HG02840 (cell line): Measurements from ENCODE around the gene PCDH12.

ENCODE experiments used
- ATAC-seq: cut with Tn5 transposase; IDR thresholded peaks from one replicate; pipeline ENCODE4 v1.9.1; 2021; ENCODE audit warnings: mild to moderate bottlenecking, moderate library complexity, moderate number of reproducible peaks; ENCODE audit not compliant: unreplicated experiment, low FRiP score

Gene PCDH12

DNA sequence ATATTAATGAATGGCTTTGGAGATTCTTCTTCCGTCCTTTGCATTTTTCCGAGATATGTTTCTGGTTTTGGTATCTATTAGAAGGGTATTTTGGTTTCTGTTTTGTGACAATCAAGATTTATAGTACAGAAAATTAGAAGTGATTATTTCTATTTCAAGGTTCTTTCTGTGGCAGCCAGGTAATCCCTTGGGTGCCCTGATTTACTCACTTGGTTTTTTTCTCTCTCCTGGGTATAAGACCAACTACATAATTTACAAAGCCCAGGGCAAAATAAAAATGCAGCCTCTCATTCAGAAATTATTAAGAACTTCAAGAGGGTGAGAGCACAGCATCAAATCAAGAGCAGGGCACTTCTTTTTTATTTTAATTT lies 8.9 kb upstream of the PCDH12 start:
- no peak for ATAC-seq

DNA sequence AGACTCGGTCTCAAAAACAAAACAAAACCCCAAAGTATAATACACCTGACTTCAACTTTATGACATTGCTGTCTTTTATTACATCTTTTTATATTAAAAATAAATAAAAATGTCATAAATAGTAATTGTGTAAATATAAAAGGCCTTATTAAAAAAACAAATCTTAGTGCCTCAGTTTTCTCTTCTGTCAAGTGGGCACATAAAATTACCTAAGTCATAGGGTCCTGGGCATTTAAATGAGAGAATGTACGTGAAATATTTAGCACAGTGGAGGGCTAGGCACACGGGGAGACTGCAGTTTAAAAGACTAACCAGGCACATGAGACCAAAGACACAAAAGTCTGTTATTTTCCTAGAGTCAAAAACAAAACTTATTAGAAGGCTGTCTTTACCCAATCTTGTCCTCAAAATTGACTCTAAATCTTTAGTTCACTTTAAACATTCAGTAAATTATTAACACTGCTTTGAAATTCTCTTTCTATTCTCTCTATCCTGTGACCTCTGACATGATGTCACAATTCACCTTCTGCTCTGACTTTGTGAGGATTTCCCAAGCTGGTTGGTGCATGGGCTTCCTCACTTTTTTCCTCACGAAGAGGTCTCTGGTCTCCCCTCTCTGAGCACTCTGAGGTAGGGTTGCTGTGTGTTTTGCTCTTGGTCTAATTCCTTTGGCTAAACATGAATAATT lies 8.4 kb upstream of the PCDH12 start:
- no peak for ATAC-seq

DNA sequence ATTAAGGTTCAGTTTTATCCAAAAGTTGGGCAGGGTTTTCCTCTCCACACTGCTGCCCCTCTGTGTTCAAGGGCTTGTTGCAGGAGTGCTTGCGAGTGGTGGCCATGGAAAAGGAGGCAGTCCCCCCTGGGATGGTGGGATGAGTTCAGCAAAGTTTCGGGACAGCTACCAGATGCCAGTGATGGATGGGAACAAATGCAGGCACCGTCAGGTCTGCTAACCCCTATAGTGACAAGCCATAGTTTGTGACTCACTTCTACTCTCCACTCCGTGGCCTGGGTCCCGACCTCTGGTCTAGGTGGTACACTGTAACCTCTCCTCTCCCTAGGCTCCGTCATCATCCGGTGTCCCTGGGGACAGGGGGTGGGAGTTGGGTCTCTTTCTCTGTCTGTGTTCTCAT lies 7.1 kb upstream of the PCDH12 start:
- no peak for ATAC-seq

DNA sequence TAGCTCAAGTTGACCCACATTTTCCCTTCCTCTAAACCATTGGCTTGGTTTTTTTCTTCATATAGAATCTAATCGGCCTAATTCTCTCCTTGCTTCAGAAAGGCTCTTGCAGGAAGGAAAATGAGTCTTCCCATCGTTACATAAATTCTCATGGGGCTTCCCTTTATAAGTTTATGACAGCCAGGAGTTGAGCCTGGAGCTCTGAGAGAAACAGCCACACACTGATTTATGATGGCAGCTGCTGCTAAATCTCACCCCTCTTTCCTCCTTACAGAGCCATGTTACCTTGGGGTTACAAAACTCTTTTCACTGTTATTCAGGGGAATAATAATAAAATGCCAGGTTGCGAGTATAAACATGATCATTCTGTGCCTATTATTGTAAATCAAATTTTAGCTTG lies 5.7 kb upstream of the PCDH12 start:
- no peak for ATAC-seq

DNA sequence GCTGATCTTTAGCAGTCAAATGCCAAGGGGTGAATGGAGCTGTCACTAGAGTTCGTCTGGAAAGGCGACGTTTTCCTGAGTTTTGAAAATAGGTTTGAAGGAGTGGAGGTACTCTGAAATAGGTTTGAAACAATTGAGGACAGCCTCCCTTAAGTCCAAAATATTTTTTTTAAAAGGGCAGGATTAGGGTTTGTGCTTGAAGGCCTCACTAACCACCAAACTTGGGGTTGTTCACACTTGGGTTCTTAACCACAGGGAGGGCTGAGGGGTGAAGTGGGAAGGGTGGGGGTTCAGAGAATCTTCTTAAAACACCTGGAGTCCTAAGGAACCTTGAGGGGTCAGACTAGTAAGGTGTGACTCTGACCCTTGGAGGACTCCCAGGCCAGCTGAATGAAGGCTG lies 3.5 kb upstream of the PCDH12 start:
- no peak for ATAC-seq

DNA sequence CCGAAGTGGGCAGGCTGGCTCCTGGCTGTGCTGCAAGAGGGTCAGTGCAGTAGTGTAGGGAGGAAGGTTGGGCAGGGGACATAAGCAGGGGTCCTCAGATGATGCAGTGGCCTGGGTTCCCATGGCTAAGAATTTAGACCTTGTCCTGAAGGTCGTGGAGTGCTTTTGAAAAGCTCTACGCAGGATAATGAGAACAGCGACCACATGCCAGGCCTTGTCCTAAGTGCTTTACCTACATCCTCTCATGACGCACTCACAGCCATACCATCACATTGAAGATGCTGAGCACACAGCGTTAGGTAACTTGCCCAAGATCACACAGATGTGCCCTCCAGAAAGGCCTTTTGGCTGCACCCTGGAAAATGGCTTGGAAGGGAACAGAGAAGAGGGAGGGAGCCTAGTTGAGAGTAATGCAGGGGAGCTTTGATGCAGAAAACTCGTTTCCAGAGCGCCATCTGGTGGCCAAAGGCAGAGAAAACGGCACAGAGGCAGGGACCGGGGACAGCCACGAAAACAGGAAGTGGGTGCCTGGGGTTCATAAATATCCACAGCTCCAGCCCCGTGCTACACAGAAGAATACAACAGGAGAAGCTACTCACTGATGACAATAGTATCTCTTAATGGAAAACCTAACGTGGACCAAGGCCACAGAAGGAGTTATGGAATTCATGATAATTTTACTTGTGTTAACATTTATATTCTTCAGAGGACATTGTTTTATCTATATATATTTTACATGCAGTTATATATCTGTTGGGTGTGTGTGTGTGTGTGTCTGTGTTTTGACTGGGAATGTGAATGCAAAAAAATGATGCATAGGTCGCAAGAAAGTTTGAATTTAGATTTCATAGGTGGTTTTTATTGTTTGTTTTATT lies 2.7 kb upstream of the PCDH12 start:
- peak; percentile 91 for ATAC-seq

DNA sequence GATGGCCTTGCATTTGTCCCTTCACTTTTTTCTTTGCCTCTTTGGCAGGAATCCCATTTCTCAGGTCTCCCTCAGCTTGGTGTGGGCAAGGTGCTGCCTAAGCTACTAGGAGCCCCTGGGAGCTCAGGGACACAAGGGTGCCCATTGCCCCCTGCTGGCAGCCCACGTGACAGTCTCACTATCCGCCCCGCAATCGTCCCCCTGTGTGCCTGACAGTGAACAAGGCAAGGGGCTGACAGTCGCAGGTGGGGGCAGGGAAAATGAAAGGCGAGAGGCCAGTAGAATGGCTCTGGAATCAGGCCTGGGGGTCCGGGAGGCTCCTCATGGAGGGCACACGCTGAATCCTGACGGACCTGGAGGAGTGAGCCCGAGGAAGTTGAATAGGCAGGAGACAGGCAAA lies 2.0 kb upstream of the PCDH12 start:
- no peak for ATAC-seq

DNA sequence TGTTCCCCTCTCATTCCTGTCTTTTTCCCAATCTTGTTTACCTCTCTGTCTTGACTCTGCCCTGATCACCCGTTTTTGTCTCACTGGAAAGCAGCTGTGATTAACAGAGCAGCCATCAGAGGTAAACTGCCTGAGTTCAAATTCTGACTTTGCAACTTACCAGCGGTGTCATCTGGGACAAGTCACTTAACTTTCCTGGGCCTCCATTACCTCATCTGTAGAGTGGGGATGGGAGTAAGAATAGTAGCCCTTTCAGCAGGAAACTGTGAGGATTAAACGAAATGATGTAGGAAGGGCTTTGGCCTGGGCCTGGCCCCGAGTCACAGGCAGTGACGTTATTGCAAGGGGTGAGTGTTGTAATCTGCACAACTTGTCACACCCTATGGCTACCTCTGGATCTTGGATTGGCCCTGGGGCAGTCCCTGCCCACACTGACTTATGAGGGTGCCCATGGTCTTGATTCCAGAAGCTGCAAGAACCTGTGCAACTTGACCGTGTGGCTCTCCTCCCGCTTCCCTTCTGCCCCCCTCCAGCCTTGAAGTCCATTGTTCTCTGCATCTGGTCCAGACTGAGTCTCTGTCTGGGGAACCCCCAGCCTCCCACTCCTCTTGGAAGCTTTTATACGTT lies 657 bp upstream of the PCDH12 start:
- ATAC-seq, result no peak

DNA sequence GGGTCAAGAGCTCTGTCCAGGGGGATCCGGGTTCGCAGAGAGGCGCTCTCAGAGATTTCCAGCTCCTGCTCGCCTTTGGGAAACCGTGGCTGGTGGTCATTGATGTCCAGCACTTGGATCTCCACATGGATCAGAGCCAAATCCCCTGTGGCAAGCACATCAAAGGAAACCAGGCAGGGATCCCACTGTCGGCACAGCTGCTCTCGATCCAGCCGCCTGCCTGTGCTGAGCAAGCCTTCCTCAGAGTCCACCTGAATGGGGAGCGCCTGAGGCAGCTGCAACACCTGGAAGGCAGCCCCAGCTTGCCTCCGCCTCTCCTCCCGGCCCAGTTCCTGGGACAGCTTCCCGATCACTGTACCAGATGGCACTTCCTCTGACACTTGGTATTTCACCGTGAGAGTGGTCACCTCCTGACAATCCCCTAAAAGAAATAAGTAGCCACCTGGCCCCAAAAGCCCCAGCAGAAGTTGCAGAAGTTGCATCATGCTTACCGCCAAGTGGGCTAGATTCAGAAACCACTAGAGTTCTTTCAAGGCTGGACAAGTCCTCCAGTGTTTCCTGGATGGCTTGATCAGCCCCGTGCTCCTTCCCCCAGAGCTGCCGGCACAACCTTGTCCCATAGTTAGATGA lies 520 bp downstream of the PCDH12 start:
- ATAC-seq, result no peak

DNA sequence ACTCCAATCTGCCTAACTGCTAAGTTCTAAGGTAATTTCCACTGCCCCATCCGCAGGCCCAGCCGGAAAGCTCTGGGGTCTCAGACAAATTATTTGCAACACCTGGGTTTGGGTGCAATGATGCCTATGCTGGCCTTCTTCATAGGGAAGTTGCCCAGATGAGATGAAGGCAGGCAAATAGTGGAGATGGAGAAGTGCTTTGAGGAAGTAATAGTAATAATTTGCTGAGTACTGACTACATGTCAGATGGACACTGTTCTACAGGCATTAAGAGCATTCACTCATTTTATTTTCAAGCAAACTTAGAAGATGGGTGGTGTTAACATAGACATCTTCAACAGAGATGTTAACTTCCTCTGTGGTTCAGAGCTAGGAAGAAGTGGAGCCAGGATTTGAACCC lies 3.8 kb downstream of the PCDH12 start:
- no peak for ATAC-seq

DNA sequence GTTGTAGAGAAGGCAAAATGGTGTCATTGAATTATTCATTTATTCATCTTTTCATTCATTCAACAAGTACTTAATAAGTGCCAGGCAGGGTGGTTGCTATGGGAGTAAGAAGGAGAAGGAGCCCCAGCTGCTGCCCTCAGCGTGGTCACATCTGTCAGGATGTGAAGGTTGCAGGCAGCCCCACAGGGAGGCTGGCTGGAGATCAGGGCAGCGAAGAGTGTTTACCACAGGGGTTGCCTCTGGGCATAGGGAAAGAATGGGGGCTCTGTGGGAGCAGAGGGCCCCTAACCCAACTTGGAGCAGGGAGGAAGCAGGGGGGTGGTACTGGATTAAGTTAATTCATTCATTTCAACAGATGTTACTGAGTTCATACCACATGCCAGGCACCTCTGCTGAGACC lies 6.0 kb downstream of the PCDH12 start:
- ATAC-seq, result no peak

DNA sequence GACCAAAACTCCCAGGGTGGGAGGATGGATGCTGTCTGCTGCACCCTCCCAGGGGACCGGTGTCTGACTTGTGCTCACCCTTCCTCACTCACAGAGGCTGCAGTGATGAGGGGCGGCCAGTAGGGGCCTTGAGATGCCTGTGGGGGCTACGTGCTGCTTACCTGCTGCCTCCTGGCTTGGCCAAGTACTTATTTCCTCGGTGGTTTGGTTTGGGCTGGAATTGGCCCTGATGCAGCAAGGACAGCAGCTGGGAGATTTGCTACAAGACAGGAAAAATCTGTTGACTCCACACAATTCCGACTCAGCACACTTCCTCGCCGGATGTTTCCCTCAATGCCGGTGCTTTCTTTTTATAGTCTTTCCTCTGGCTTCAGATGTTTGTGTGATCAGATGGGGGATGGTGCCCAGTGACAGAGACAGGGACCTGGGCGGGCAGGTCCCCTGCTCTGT lies 6.6 kb downstream of the PCDH12 start:
- ATAC-seq, result no peak

DNA sequence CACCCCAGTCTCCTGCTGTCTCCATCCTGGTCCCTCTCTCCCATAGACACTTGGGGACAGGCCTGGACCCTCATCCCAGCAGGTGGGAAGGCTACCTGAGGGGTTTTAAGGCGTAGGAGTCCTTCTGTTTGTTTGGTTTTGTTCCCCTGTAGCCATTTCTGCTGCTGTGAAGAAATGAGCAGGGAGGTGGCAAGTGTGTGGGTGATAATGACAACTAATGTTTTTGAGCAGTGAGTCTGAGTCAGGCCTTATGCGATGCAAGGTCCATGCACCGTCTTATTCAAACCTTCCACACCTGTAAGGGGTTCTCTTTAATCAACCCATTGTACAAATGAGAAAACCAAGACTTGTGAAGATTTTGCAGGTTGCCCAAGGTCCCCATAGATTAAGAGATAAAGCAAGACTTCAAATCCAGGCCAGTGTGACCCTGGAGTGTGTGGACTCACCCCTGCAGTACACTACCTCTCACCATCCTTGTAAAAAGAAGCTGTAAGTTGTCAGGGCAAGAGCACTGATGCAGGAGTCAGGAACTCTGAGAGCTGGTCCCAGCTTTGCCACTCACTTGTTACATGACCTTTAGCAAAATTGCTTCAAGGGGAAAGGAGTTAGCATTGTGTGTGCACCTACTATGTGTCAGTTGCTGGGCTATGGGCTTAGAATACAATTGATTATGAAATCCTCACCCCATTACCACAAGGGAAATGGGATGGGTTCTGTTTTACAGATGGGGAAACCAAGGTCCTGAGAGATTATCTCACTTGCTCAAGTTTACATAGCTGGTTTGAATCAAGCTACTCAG lies 7.6 kb downstream of the PCDH12 start:
- no peak for ATAC-seq

DNA sequence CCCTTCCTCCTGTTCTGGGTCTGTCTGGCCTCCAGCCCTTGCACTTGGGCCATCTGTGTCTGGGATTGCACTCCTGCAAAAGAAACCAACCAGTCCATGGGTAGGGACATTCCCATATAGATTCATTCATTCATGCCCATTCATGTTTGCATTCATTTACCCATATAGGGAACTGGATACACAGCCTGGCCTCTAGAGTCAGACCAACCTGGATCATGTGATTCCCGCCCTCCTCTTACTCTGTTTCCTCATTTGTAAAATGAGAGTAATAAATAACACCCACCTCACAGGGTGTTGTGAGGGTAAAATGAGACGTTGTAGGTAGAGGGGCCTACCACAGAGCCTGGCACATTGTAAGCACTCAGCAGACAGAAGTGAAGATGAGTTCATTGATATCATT lies 8.5 kb downstream of the PCDH12 start:
- ATAC-seq, result no peak

DNA sequence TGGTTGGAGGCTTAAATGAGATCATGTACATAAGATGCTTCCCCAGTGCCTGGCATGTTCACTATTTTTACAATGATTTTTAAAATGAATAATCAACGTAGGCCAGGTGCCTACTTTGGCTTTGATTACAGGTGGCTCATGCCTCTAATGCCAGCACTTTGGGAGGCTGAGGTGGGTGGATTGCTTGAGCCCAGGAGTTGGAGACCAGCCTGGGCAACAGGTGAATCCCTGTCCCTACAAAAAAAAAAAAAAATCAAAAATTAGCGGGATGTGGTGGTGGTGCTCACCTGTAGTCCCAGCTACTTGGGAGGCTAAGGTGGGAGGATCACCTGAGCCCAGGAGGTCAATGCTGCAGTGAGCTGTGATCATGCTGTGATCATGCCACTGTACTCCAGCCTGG lies 9.2 kb downstream of the PCDH12 start:
- no peak for ATAC-seq

DNA sequence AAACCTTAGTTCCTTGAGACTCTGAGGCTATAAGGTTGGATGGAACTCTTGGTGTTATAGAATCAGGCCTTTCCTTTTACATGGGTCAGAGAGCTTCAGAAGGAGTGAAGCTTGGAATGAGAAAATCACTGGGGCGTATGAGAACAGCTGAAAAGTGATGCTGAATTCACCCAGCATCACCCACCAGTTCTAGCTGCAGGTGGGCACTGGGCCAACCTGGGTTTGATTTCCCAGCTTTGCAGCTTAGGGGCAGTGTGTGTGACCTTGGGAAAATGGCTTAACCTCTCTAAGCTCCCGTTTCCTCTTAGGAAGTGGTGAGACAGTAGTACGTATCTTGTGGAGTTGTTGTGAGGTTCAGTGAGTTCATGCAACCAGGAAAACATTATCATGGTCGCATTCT lies 10.7 kb downstream of the PCDH12 start:
- no peak for ATAC-seq

DNA sequence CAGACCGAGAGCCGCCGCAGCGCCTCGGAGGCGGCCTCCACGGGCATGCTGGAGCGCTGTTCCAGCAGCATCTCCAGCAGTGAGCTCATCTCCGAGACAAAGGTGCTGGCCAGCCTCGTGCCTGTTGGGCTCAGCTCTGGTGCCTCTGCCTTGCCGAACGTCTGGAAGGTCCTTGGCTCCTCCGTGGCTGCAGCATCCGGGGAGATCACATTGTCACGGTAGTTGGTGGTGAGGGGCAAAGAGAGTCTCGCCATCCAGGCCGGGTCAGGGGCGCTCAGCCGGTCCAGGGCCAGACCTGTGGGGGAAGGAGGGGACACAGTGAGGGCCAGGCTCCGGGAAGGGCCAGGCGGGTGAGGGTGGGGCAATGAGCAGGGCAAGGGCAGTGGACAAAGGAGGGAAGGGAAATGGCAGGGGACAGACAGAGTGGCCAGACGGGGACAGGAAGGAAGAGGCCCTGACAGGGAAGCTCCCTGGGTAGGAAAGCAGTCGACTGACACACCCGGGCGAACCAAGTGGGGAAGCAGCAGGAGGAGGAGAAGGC lies 12.4 kb downstream of the PCDH12 start:
- ATAC-seq, result no peak

DNA sequence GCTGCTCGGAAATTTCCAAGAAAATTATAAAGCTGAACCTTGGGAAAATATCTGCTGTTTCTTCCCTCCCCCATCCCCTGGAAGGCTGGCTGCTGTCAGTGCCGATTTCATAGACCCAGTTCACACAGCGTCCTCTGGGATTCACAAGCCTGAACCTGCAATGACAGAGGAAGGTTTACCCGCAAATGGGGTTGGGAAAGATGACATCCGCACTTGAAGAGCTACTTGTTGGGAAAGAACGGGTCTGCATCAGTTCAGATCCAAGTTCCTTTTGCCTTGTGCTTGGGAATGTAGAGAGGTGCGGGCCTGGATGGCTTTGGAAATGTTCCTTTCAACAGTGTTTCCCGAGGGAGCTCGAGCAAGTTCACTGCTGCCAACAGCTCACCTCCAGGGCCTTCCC lies 13.9 kb downstream of the PCDH12 start:
- ATAC-seq, result no peak

DNA sequence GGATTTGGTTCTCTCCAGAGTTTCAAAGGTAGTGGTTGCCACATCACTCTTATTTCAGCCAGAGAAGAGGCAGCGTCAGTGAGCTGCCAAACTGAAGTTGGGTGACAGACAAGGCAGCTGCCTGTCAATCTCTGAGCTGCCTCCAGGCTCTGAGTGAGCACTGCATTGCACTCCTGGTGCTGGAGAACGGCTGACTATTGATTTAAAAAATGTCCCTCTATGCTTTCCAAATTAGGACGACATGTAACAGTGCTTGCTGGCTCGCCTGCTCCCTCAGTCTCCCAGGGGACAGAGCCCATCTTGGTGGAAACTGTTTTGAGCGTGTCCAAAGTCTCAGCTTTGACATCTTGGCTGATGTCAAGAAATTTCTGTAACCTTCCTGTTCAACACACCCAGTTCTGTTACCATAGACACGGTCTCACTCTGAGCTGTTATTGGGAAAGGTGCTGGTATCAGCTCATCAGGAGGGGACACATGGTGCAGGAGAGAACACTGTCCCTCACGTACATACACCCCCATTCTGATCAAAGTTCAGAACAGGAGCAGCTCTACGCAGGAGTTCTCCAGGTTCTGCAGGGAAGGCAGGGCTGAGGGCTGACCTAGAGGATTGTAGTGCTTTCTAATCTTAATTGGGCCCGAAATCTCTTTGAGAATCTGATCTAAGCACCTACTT lies 15.7 kb downstream of the PCDH12 start:
- ATAC-seq, result no peak

DNA sequence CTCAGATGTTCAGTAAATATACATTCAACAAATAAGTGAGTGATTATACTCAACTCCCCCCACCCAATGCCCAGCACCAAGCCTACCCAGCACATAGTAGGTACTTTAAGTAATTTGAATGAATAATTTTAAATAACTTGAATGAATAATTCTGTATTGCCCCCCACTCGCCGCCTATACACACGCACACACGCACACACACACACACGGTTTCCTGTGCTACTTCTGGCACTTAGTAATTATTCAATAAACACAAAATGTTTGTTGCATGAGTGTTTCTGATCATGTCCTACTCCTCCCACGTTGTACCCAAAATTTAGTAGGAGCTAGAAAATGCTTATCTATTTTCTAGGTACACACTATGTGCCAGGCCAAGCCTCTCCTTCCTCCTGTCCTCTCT lies 16.2 kb downstream of the PCDH12 start:
- ATAC-seq, result no peak
